UCSD-AML1 (cell line): ENCODE data around the gene ZNF681.
"Not testable (repeated sequence)": the region's sequence is repeated elsewhere in the genome, so short reads cannot be mapped to it uniquely, and the experiment has no call there.

Experiments used
- DNase-seq: peaks from one replicate; lab custom pipeline; 2025; ENCODE audit not compliant: unreplicated experiment; lab: John Stamatoyannopoulos, UW

ZNF681 gene

GRCh38 chr19:23698711-23699520 is 59.8 kb downstream of the ZNF681 start:
- DNase-seq, result no peak

GRCh38 chr19:23692937-23693336 is 65.8 kb downstream of the ZNF681 start:
- not testable (repeated sequence) for DNase-seq
